WTC11 (cell line): ENCODE results near the gene HSDL2. TPM values are rescaled to one million over a fixed set of nuclear protein-coding genes. Genes with fewer than 3 reads are reported as not detected.
A peak's percentile ranks its signal among the peaks of the same experiment; 100 is the strongest.

ENCODE experiments used
- ATAC-seq: fragments of 200-7000 bp; cut with Tn5 transposase; 2 replicates; pipeline ENCODE4 v1.10.0; 2021; ENCODE audit warnings: mild to moderate bottlenecking, moderate library complexity
- CTCF ChIA-PET: fragments of 300-600 bp; sonication (Branson Sonifier 250); formaldehyde crosslinking; loops from one replicate; lab custom pipeline; 2021; ENCODE audit warnings: antibody characterized with exemption; lab: Charles Lee
- POLR2A ChIA-PET: fragments of 350-600 bp; sonication (Branson Sonifier 250); formaldehyde crosslinking; loops from one replicate; lab custom pipeline; 2021; ENCODE audit warnings: antibody characterized with exemption; lab: Charles Lee
- DNase-seq: peaks from one replicate; pipeline ENCODE4 v3.0.0; 2021; ENCODE audit warnings: low spot score
- H3K27ac Mint-ChIP-seq: 2 replicates; pipeline ENCODE4 v1.8.0; 2021; ENCODE audit warnings: mixed read lengths
- H3K27me3 Mint-ChIP-seq: 2 replicates; pipeline ENCODE4 v1.8.0; 2021; ENCODE audit warnings: low read depth, mild to moderate bottlenecking, moderate library complexity, mixed read lengths
- H3K36me3 Mint-ChIP-seq: 2 replicates; pipeline ENCODE4 v1.8.0; 2021; ENCODE audit warnings: mixed read lengths
- H3K4me1 Mint-ChIP-seq: 2 replicates; pipeline ENCODE4 v1.8.0; 2022; ENCODE audit warnings: mixed read lengths
- H3K4me3 Mint-ChIP-seq: 2 replicates; pipeline ENCODE4 v1.8.0; 2021; ENCODE audit warnings: mild to moderate bottlenecking, moderate library complexity, mixed read lengths
- H3K9me3 Mint-ChIP-seq: 2 replicates; pipeline ENCODE4 v1.8.0; 2021; ENCODE audit warnings: mixed read lengths
- AFF4 ChIP-seq: sonication (generic); formaldehyde crosslinking; IDR thresholded peaks from 2 replicates; pipeline ENCODE4 v1.8.1; 2023; ENCODE audit warnings: mild to moderate bottlenecking, missing genetic modification reagents, borderline replicate concordance
- ARID4B ChIP-seq: sonication (generic); formaldehyde crosslinking; IDR thresholded peaks from 2 replicates; pipeline ENCODE4 v1.8.0; 2023; ENCODE audit warnings: missing genetic modification reagents, mild to moderate bottlenecking, borderline replicate concordance
- CREM ChIP-seq: sonication (generic); formaldehyde crosslinking; IDR thresholded peaks from 2 replicates; pipeline ENCODE4 v1.8.1; 2022; ENCODE audit warnings: mild to moderate bottlenecking, missing genetic modification reagents, moderate library complexity
- E2F4 ChIP-seq: sonication (generic); formaldehyde crosslinking; IDR thresholded peaks from 2 replicates; pipeline ENCODE4 v1.8.1; 2022; ENCODE audit warnings: low read depth, mild to moderate bottlenecking, moderate library complexity, missing genetic modification reagents, borderline replicate concordance
- ELF4 ChIP-seq: sonication (generic); formaldehyde crosslinking; IDR thresholded peaks from 2 replicates; pipeline ENCODE4 v1.8.1; 2022; ENCODE audit warnings: low read depth, mild to moderate bottlenecking, moderate library complexity, missing genetic modification reagents
- EMX1 ChIP-seq: fragments of 250-450 bp; sonication (Bioruptor Pico); IDR thresholded peaks from 2 replicates; pipeline ENCODE4 v1.8.0; 2021; ENCODE audit warnings: mild to moderate bottlenecking
- FOXP1 ChIP-seq: sonication (generic); formaldehyde crosslinking; IDR thresholded peaks from 2 replicates; pipeline ENCODE4 v1.8.0; 2022; ENCODE audit warnings: missing genetic modification reagents, mild to moderate bottlenecking, moderate library complexity, borderline replicate concordance
- GABPB1 ChIP-seq: sonication (generic); formaldehyde crosslinking; IDR thresholded peaks from 2 replicates; pipeline ENCODE4 v1.8.1; 2023; ENCODE audit warnings: mild to moderate bottlenecking, missing genetic modification reagents
- HMGA2 ChIP-seq: fragments of 250-450 bp; sonication (Bioruptor Pico); IDR thresholded peaks from 2 replicates; pipeline ENCODE4 v1.4.0; 2021; ENCODE audit warnings: mild to moderate bottlenecking, moderate library complexity
- IRF2 ChIP-seq: sonication (generic); formaldehyde crosslinking; IDR thresholded peaks from 2 replicates; pipeline ENCODE4 v1.8.0; 2022; ENCODE audit warnings: low read depth, missing genetic modification reagents, borderline replicate concordance
- JUN ChIP-seq: sonication (generic); formaldehyde crosslinking; IDR thresholded peaks from 2 replicates; pipeline ENCODE4 v1.8.0; 2023; ENCODE audit warnings: mild to moderate bottlenecking, missing genetic modification reagents
- PRRX2 ChIP-seq: fragments of 250-450 bp; sonication (Bioruptor Pico); IDR thresholded peaks from 2 replicates; pipeline ENCODE4 v1.8.0; 2021; ENCODE audit warnings: mild to moderate bottlenecking
- RORB ChIP-seq: fragments of 250-450 bp; sonication (Bioruptor Pico); IDR thresholded peaks from 2 replicates; pipeline ENCODE4 v1.9.0; 2021; ENCODE audit warnings: mild to moderate bottlenecking
- SMAD3 ChIP-seq: sonication (generic); formaldehyde crosslinking; IDR thresholded peaks from 2 replicates; pipeline ENCODE4 v1.8.0; 2022; ENCODE audit warnings: missing genetic modification reagents, mild to moderate bottlenecking, borderline replicate concordance
- SOX15 ChIP-seq: fragments of 250-450 bp; sonication (Bioruptor Pico); IDR thresholded peaks from 2 replicates; pipeline ENCODE4 v1.9.0; 2021; ENCODE audit warnings: mild to moderate bottlenecking
- TCF7 ChIP-seq: sonication (generic); formaldehyde crosslinking; IDR thresholded peaks from 2 replicates; pipeline ENCODE4 v1.8.0; 2022; ENCODE audit warnings: mild to moderate bottlenecking, low read depth, missing genetic modification reagents, moderate library complexity
- ZNF317 ChIP-seq: sonication (generic); formaldehyde crosslinking; IDR thresholded peaks from 2 replicates; pipeline ENCODE4 v1.8.1; 2023; ENCODE audit warnings: low read depth, mild to moderate bottlenecking, moderate library complexity, missing genetic modification reagents, borderline replicate concordance
- ZNF396 ChIP-seq: fragments of 250-450 bp; sonication (Bioruptor Pico); IDR thresholded peaks from 2 replicates; pipeline ENCODE4 v1.8.0; 2021; ENCODE audit warnings: mild to moderate bottlenecking, moderate library complexity, borderline replicate concordance
- ZSCAN18 ChIP-seq: fragments of 250-450 bp; sonication (Bioruptor Pico); IDR thresholded peaks from 2 replicates; pipeline ENCODE4 v2.1.2; 2022; ENCODE audit warnings: mild to moderate bottlenecking, moderate library complexity
- total RNA-seq: library from RNA; stranded (reverse); gene quantifications from 3 replicates; pipeline ENCODE4 v1.2.3, GENCODE V29; 2021
- TF ChIP-seq, protein P1 (sequence below): fragments of 250-450 bp; sonication (Bioruptor Pico); IDR thresholded peaks from 2 replicates; pipeline ENCODE4 v1.9.0; 2021; ENCODE audit warnings: mild to moderate bottlenecking
- TF ChIP-seq, protein P2 (sequence below): sonication (generic); formaldehyde crosslinking; IDR thresholded peaks from 2 replicates; pipeline ENCODE4 v1.8.0; 2022; ENCODE audit warnings: mild to moderate bottlenecking, missing genetic modification reagents
- TF ChIP-seq, protein P3 (sequence below): sonication (generic); formaldehyde crosslinking; IDR thresholded peaks from 2 replicates; pipeline ENCODE4 v1.8.1; 2023; ENCODE audit warnings: mild to moderate bottlenecking, missing genetic modification reagents

The HSDL2 gene
- total RNA-seq, 1 experiment from 2014 or later, result 13.8 TPM

- no peak for TF ChIP-seq GABPB1 (CRISPR knock-in tag)
- TF ChIP-seq AFF4, result no peak
Measured at GRCh38 chr9:112487799-112488340, 108.0 kb downstream of the HSDL2 start (continued).

DNA sequence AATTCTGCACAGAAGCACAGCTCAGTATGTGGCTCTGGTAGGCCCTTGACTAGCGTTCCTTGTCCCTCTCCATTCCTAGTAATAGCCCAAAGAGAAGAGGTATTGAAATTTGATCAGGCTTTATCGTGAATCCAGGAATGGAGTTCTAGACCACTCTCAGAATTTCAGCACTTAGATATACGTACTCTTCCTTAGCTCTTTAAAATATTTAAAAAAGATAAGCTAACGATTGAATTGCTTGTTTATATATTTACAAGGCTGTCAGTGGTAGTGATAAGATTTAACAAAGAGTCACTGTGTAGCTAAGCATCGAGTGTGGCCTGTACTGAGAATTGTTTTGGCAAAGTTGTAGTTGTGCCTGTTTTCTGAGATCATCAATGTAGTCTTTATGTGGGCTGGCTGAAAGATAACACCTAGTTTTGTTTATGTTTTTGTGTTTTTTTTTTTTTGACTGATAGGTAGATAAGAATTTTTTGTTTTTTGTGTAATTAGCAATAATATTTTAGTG lies 109.2 kb downstream of the HSDL2 start:
- POLR2A ChIA-PET, result interaction anchor here (1.1 kb wide), 1 partner anchor 110 kb away, joined by 4 read pairs; the partner anchor contains the start of gene HSDL2
- peaks cover 44% of the 10 kb centered on the region for H3K4me1 Mint-ChIP-seq

More for the DNA sequence above, 109.2 kb downstream of the HSDL2 start:
- Mint-ChIP-seq H3K9me3 (peaks cover 12% of the 10 kb centered on the region), H3K27me3 (no peaks in the 10 kb centered on the region), H3K27ac (peak overlapping the region; percentile 84), H3K4me3 (peak overlapping the region; percentile 94), H3K36me3 (peaks cover 21% of the 10 kb centered on the region)
- CTCF ChIA-PET, result interaction anchor here (1.2 kb wide), 1 partner anchor 83 kb away, joined by 3 read pairs; no protein-coding TSS in a partner anchor
- TF ChIP-seq SMAD3 (CRISPR knock-in tag) (no peak), ZSCAN18 (CRISPR knock-in tag) (no peak), ELF4 (no peak), ZNF317 (CRISPR knock-in tag) (no peak), ZNF396 (CRISPR knock-in tag) (no peak), HMGA2 (CRISPR knock-in tag) (no peak), E2F4 (no peak), SOX15 (CRISPR knock-in tag) (no peak), ARID4B (CRISPR knock-in tag) (no peak), JUN (CRISPR knock-in tag) (no peak), RORB (CRISPR knock-in tag) (no peak), CREM (no peak), FOXP1 (CRISPR knock-in tag) (no peak), PRRX2 (CRISPR knock-in tag) (no peak), IRF2 (CRISPR knock-in tag) (no peak), EMX1 (CRISPR knock-in tag) (no peak), TCF7 (CRISPR knock-in tag) (no peak)
- TF ChIP-seq, protein P1, sequence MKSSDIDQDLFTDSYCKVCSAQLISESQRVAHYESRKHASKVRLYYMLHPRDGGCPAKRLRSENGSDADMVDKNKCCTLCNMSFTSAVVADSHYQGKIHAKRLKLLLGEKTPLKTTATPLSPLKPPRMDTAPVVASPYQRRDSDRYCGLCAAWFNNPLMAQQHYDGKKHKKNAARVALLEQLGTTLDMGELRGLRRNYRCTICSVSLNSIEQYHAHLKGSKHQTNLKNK (CRISPR knock-in tag), result no peak
- TF ChIP-seq, protein P2, sequence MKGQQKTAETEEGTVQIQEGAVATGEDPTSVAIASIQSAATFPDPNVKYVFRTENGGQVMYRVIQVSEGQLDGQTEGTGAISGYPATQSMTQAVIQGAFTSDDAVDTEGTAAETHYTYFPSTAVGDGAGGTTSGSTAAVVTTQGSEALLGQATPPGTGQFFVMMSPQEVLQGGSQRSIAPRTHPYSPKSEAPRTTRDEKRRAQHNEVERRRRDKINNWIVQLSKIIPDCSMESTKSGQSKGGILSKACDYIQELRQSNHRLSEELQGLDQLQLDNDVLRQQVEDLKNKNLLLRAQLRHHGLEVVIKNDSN, result no peak
- TF ChIP-seq, protein P3, sequence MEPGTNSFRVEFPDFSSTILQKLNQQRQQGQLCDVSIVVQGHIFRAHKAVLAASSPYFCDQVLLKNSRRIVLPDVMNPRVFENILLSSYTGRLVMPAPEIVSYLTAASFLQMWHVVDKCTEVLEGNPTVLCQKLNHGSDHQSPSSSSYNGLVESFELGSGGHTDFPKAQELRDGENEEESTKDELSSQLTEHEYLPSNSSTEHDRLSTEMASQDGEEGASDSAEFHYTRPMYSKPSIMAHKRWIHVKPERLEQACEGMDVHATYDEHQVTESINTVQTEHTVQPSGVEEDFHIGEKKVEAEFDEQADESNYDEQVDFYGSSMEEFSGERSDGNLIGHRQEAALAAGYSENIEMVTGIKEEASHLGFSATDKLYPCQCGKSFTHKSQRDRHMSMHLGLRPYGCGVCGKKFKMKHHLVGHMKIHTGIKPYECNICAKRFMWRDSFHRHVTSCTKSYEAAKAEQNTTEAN (CRISPR knock-in tag), result no peak
- ATAC-seq (no peak), DNase-seq (no peak)
